ENCODE results near the gene SLC52A3. TPM values are rescaled to one million over a fixed set of nuclear protein-coding genes. Genes with fewer than 3 reads are reported as not detected.
"Not testable (repeated sequence)": the region's sequence is repeated elsewhere in the genome, so short reads cannot be mapped to it uniquely, and the experiment has no call there.

The SLC52A3 gene
- total RNA-seq, 2 experiments from 2014 or later = not detected

- Mint-ChIP-seq H3K4me3 (no peak overlapping the region), H3K27ac (no peak overlapping the region), H3K36me3 (ENCODE audit: low read depth) (no peaks in the 10 kb centered on the region), H3K4me1 (no peaks in the 10 kb centered on the region), H3K9me3 (ENCODE audit: low read depth) (no peaks in the 10 kb centered on the region), H3K27me3 (peaks cover 36% of the 10 kb centered on the region)
- intact Hi-C loops (cut with DNase I, micrococcal nuclease) = loop anchor here in 1 of 2 experiments (5.0 kb wide), 1 partner anchor 53 kb away; no protein-coding TSS in a partner anchor
- ChIA-PET CTCF (no interaction called here), POLR2A (no interaction called here)
- ATAC-seq (no peak), DNase-seq (no peak)
Measured at GRCh38 chr20:725491-725890, 42.8 kb downstream of the SLC52A3 start.

- CTCF ChIA-PET; ATAC-seq; H3K9me3 Mint-ChIP-seq (ENCODE audit: low read depth); H3K27ac Mint-ChIP-seq; H3K4me3 Mint-ChIP-seq; H3K4me1 Mint-ChIP-seq; POLR2A ChIA-PET; DNase-seq; H3K36me3 Mint-ChIP-seq (ENCODE audit: low read depth): not testable (repeated sequence)
- intact Hi-C loops (cut with DNase I, micrococcal nuclease) = loop anchor here in 1 of 2 experiments (5.0 kb wide), 1 partner anchor 52 kb away; no protein-coding TSS in a partner anchor
- peaks cover 37% of the 10 kb centered on the region for H3K27me3 Mint-ChIP-seq
Measured at GRCh38 chr20:724797-725196, 43.5 kb downstream of the SLC52A3 start.

- H3K9me3 Mint-ChIP-seq (ENCODE audit: low read depth) = no peaks in the 10 kb centered on the region
- no peak for ATAC-seq
Measured at GRCh38 chr20:723756-724155, 44.5 kb downstream of the SLC52A3 start.

GRCh38 chr20:722822-723644 is 45.3 kb downstream of the SLC52A3 start:
- H3K4me3 Mint-ChIP-seq = no peak overlapping the region
- CTCF ChIA-PET = no interaction called here
- DNase-seq (no peak), ATAC-seq (no peak)
- H3K27ac Mint-ChIP-seq = no peak overlapping the region
- no peaks in the 10 kb centered on the region for H3K36me3 Mint-ChIP-seq (ENCODE audit: low read depth)
- no peaks in the 10 kb centered on the region for H3K9me3 Mint-ChIP-seq (ENCODE audit: low read depth)
- intact Hi-C loops (cut with DNase I, micrococcal nuclease) = no loop called here
- peaks cover 29% of the 10 kb centered on the region for H3K27me3 Mint-ChIP-seq
- POLR2A ChIA-PET = no interaction called here
- no peaks in the 10 kb centered on the region for H3K4me1 Mint-ChIP-seq

More at GRCh38 chr20:723756-724155, 44.5 kb downstream of the SLC52A3 start:
- intact Hi-C loops (cut with DNase I, micrococcal nuclease) = no loop called here
- Mint-ChIP-seq H3K36me3 (ENCODE audit: low read depth) (no peaks in the 10 kb centered on the region), H3K4me3 (no peak overlapping the region), H3K27me3 (peaks cover 31% of the 10 kb centered on the region), H3K4me1 (no peaks in the 10 kb centered on the region), H3K27ac (no peak overlapping the region)
- CTCF ChIA-PET = no interaction called here
- POLR2A ChIA-PET = no interaction called here
- no peak for DNase-seq

- POLR2A ChIA-PET = no interaction called here
- CTCF ChIA-PET = interaction anchor here (0.7 kb wide), 1 partner anchor 26 kb away, joined by 3 read pairs; no protein-coding TSS in a partner anchor
- Mint-ChIP-seq H3K4me3 (no peak overlapping the region), H3K27me3 (peaks cover 27% of the 10 kb centered on the region), H3K27ac (no peak overlapping the region), H3K4me1 (no peaks in the 10 kb centered on the region), H3K36me3 (ENCODE audit: low read depth) (no peaks in the 10 kb centered on the region), H3K9me3 (ENCODE audit: low read depth) (no peaks in the 10 kb centered on the region)
- intact Hi-C loops (cut with DNase I, micrococcal nuclease) = no loop called here
- DNase-seq (no peak), ATAC-seq (no peak)
Measured at GRCh38 chr20:721876-722275, 46.4 kb downstream of the SLC52A3 start.

GRCh38 chr20:719816-720215 is 48.5 kb downstream of the SLC52A3 start:
- ATAC-seq = no peak
- CTCF ChIA-PET = no interaction called here
- POLR2A ChIA-PET = no interaction called here

GRCh38 chr20:719068-719467 is 49.2 kb downstream of the SLC52A3 start:
- Mint-ChIP-seq H3K27ac (no peak overlapping the region), H3K9me3 (ENCODE audit: low read depth) (no peaks in the 10 kb centered on the region), H3K27me3 (peaks cover 17% of the 10 kb centered on the region), H3K4me3 (no peak overlapping the region), H3K4me1 (no peaks in the 10 kb centered on the region), H3K36me3 (ENCODE audit: low read depth) (no peaks in the 10 kb centered on the region)
- intact Hi-C loops (cut with DNase I, micrococcal nuclease) = no loop called here
- ChIA-PET CTCF (no interaction called here), POLR2A (no interaction called here)
- no peak for DNase-seq
- ATAC-seq = no peak

More at GRCh38 chr20:719816-720215, 48.5 kb downstream of the SLC52A3 start:
- intact Hi-C loops (cut with DNase I, micrococcal nuclease) = no loop called here
- Mint-ChIP-seq H3K4me1 (no peaks in the 10 kb centered on the region), H3K27ac (no peak overlapping the region), H3K36me3 (ENCODE audit: low read depth) (no peaks in the 10 kb centered on the region), H3K9me3 (ENCODE audit: low read depth) (no peaks in the 10 kb centered on the region), H3K27me3 (peaks cover 17% of the 10 kb centered on the region), H3K4me3 (no peak overlapping the region)
- no peak for DNase-seq

- H3K9me3 Mint-ChIP-seq (ENCODE audit: low read depth) = peaks cover 2% of the 10 kb centered on the region
- CTCF ChIA-PET = no interaction called here
- H3K4me1 Mint-ChIP-seq = no peaks in the 10 kb centered on the region
- H3K36me3 Mint-ChIP-seq (ENCODE audit: low read depth) = no peaks in the 10 kb centered on the region
- H3K27me3 Mint-ChIP-seq = peaks cover 18% of the 10 kb centered on the region
- ATAC-seq (no peak), DNase-seq (no peak)
- H3K27ac Mint-ChIP-seq = no peak overlapping the region
- H3K4me3 Mint-ChIP-seq = no peak overlapping the region
- intact Hi-C loops (cut with DNase I, micrococcal nuclease) = no loop called here
- POLR2A ChIA-PET = no interaction called here
Measured at GRCh38 chr20:717832-718231, 50.5 kb downstream of the SLC52A3 start.

GRCh38 chr20:717271-717670 is 51.0 kb downstream of the SLC52A3 start:
- intact Hi-C loops (cut with DNase I, micrococcal nuclease) = no loop called here
- ATAC-seq (no peak), DNase-seq (no peak)
- Mint-ChIP-seq H3K4me3 (no peak overlapping the region), H3K27me3 (peaks cover 18% of the 10 kb centered on the region), H3K4me1 (no peaks in the 10 kb centered on the region), H3K36me3 (ENCODE audit: low read depth) (no peaks in the 10 kb centered on the region), H3K9me3 (ENCODE audit: low read depth) (peaks cover 2% of the 10 kb centered on the region), H3K27ac (no peak overlapping the region)
- ChIA-PET CTCF (no interaction called here), POLR2A (interaction anchor here (0.6 kb wide), 1 partner anchor 26 kb away, joined by 3 read pairs; no protein-coding TSS in a partner anchor)

GRCh38 chr20:714453-714852 is 53.8 kb downstream of the SLC52A3 start:
- H3K36me3 Mint-ChIP-seq (ENCODE audit: low read depth) = no peaks in the 10 kb centered on the region
- ChIA-PET CTCF (no interaction called here), POLR2A (no interaction called here)
- intact Hi-C loops (cut with DNase I, micrococcal nuclease) = no loop called here
- no peaks in the 10 kb centered on the region for H3K4me1 Mint-ChIP-seq
- no peak for ATAC-seq
- H3K27me3 Mint-ChIP-seq = peaks cover 20% of the 10 kb centered on the region
- H3K9me3 Mint-ChIP-seq (ENCODE audit: low read depth) = peaks cover 2% of the 10 kb centered on the region
- H3K4me3 Mint-ChIP-seq = no peak overlapping the region
- DNase-seq = no peak
- no peak overlapping the region for H3K27ac Mint-ChIP-seq

GRCh38 chr20:711576-711975 is 56.7 kb downstream of the SLC52A3 start:
- Mint-ChIP-seq H3K36me3 (ENCODE audit: low read depth) (no peaks in the 10 kb centered on the region), H3K27ac (no peak overlapping the region), H3K27me3 (peaks cover 24% of the 10 kb centered on the region), H3K4me1 (no peaks in the 10 kb centered on the region), H3K4me3 (no peak overlapping the region), H3K9me3 (ENCODE audit: low read depth) (peaks cover 2% of the 10 kb centered on the region)
- no peak for DNase-seq
- no peak for ATAC-seq
- intact Hi-C loops (cut with DNase I, micrococcal nuclease) = no loop called here
- POLR2A ChIA-PET = no interaction called here
- CTCF ChIA-PET = interaction anchor here (1.2 kb wide), 1 partner anchor 16 kb away, joined by 3 read pairs; no protein-coding TSS in a partner anchor

GRCh38 chr20:710780-711450 is 57.4 kb downstream of the SLC52A3 start:
- Mint-ChIP-seq H3K27ac (no peak overlapping the region), H3K4me3 (no peak overlapping the region), H3K27me3 (peaks cover 25% of the 10 kb centered on the region), H3K9me3 (ENCODE audit: low read depth) (peaks cover 2% of the 10 kb centered on the region), H3K36me3 (ENCODE audit: low read depth) (no peaks in the 10 kb centered on the region), H3K4me1 (no peaks in the 10 kb centered on the region)
- ATAC-seq (no peak), DNase-seq (no peak)
- CTCF ChIA-PET = interaction anchor here (1.2 kb wide), 1 partner anchor 15 kb away, joined by 3 read pairs; no protein-coding TSS in a partner anchor
- POLR2A ChIA-PET = interaction anchor here (0.5 kb wide), 1 partner anchor 226 kb away, joined by 3 read pairs; no protein-coding TSS in a partner anchor
- intact Hi-C loops (cut with DNase I, micrococcal nuclease) = no loop called here
